GM21360 (cell line): Measurements from ENCODE around the gene TMEM259.
"Not testable (repeated sequence)": the region's sequence is repeated elsewhere in the genome, so short reads cannot be mapped to it uniquely, and the experiment has no call there.

Experiments used
- ATAC-seq: cut with Tn5 transposase; IDR thresholded peaks from one replicate; pipeline ENCODE4 v1.9.1; 2021; ENCODE audit warnings: mild to moderate bottlenecking, moderate library complexity; ENCODE audit not compliant: unreplicated experiment

TMEM259 gene

GRCh38 chr19:1040476-1041271 is 19.8 kb upstream of the TMEM259 start:
- no peak for ATAC-seq

DNA sequence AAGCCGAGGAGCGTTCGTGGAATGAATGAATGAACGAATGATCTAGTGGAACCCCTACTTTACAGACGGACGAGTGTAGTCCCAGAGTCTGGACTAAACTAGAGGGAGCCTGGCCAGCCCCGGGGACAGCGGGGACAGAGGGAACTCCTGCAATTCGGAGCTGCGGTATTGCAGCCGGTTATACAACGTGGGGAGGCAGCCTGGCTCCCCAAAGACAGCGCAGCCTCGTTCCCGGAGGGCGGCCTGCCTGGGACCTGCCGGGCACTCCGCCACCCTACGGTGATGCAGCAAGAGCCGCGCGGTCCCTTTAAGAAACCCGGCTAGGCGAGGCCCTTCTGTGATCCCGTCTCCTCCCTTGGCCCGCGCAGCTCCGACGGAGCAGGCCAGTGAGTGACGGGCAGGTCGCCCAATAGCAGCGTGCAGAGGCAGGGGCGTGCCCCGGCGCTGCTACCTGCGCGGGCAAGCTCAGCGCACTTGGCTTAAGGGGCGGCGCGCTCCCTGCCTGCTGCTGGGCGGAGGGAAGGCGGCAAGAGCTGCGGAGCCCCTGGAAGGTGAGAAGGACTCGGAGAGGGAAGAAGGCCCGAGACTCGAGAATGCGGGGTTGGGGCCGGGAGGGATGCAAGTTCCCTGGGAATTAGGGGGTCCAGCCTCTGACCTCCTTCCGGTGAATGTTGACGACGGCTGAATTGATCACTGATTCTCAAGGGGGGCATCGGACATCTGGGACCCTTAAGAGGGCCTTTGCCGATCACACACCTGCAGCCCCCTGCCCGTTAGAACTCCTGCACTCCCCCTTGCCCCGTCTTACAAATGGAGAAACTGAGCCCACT is 18.9 kb upstream of the TMEM259 start, which contains the start of gene ABCA7:
Gene ABCA7, plus strand, starts transcription at position 462 of the 830 bp plus-strand sequence. CDS start 1,255 bp downstream, outside the sequence.
- peak; percentile 55 for ATAC-seq

- no peak for ATAC-seq
Observed at GRCh38 chr19:1038978-1039645, 18.2 kb upstream of the TMEM259 start.

DNA sequence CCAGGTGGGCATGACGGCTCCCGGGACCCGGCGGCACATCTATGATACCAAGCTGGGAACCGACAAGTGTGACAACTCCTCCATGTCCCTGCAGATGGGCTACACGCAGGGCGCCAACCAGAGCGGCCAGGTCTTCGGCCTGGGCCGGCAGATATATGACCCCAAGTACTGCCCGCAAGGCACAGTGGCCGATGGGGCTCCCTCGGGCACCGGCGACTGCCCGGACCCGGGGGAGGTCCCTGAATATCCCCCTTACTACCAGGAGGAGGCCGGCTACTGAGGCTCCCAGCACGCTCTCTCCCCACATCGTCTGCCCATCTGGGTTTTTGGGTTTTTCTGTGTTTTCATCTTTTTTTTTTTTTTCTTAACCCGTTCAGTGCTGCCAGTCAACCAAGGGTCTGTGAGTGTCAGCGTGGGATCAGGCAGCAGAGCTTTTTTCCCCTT is 16.7 kb upstream of the TMEM259 start:
- ATAC-seq: no peak

GRCh38 chr19:1035998-1036621 is 15.2 kb upstream of the TMEM259 start:
- ATAC-seq: no peak

GRCh38 chr19:1032264-1032867 is 11.4 kb upstream of the TMEM259 start:
- no peak for ATAC-seq

GRCh38 chr19:1028062-1028926 is 7.4 kb upstream of the TMEM259 start:
- ATAC-seq: no peak

DNA sequence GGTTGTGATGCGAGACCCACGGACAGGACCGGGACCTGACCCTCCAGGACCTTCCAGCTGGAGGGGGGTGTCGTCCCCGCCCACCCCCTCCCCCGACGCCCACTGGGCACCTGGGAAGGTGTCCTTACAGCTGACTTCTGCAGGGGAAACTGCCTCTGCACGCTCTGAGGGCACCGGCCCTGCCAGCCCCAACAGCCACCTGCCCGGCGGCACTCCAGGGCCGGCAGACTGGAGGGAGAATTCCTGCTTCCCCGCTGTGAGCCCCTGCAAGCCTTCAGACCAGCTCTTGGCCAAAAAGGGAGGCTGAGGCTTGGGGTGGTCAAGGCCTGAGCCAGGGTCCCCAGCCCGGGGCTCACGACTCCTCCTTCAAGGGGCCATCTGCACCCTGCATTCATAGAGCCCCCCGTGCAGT is 6.7 kb upstream of the TMEM259 start:
- ATAC-seq: no peak

DNA sequence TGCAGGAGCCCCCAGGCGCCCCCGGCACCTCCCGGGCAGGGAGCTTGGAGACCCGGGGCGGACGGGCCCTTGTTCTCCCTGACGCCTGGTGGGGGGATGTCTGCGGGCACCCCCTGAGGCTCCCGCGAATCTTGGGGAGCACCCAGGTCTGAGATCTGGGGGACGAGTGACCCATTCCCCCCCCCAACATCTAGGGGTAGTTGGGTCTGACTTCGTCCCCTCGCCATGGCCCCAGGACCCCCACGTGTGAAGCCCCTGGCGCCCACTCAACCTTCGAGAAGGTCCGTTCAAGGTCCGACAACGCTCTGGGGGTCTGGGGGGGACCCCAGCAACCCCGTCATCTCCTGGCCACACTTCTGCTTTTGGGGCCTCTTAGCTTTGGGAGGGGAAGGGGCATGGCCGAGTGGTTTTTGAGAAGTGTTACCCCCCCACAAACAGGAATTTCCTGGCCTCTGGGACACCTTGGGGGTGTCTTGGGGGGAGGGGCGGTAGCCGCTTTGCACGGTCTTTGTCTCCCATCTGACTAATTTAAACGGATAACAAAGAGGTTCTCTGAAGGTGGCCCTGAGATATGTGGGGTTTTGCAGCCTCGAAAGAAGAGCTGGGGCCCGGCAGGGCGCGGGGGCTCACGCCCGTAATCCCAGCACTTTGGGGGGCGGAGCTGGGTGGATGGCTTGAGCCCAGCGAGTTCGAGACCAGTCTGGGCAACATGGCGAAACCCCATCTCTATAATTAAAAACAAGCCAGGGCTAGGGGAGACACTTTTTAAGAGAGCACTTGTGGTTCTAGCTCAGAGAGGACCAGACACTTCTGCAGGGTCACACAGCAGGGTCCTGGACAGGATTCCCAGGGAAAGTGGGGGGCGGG is 6.1 kb upstream of the TMEM259 start:
- no peak for ATAC-seq

GRCh38 chr19:1025960-1026782 is 5.2 kb upstream of the TMEM259 start, which contains the start of gene CNN2:
Gene CNN2 (plus strand): TSS chr19:1026608. CDS start chr19:1026662, 54 bp downstream.
- peak; percentile 43 for ATAC-seq

DNA sequence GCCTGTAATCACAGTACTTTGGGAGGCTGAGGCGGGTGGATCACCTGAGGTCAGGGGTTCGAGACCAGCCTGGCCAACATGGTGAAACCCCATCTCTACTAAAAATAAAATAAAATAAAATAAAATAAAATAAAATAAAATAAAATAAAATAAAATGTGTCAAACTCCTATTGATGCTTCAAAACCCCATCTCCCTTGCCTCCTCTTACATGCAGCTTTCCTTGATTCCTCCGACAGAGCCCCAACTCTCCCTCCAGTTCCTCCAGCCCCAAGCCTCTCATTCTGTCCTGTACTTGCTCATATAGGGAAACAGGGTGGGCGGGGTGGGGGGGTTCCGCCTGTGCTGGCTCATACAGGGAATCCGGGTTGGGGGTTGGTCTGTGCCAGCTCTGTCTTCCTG is 4.2 kb upstream of the TMEM259 start:
- ATAC-seq: not testable (repeated sequence)

- ATAC-seq: not testable (repeated sequence)
Observed at GRCh38 chr19:1023883-1024188, 2.9 kb upstream of the TMEM259 start.

GRCh38 chr19:1019980-1020867 is 699 bp downstream of the TMEM259 start:
- ATAC-seq: no peak

GRCh38 chr19:1019616-1019961 is 1.3 kb downstream of the TMEM259 start:
- ATAC-seq: no peak

DNA sequence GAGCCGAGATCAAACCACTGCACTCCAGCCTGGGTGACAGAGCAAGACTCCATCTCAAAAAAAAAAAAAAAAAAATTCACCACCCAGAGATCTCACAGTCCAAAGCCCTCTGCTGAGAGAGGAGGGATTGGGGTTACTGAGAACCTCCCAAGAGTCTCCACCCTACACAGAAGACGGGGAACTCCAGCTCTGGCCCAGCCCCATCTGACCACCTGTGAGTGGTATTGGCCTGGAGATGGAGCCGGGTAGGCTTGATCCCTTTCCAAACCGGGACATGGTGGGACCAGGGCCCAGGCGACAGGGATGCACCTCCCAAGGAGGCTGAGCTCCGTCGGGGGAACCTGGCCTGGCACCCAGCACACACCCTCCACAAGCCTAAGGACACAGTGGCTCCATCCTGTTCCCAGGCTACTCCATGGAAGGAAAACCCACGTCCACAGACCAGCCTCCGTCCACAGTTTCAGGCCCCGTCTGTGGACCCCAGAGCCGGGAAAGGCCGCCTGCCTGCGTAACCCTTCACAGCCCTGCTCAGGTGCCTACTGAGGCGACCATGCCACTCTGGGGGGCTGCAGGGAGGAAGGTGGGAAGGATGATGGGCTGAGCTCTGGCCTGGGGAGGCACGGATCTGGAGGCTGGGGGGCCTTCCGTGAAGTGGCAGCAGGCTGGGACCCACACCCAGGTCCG is 1.8 kb downstream of the TMEM259 start:
- no peak for ATAC-seq

DNA sequence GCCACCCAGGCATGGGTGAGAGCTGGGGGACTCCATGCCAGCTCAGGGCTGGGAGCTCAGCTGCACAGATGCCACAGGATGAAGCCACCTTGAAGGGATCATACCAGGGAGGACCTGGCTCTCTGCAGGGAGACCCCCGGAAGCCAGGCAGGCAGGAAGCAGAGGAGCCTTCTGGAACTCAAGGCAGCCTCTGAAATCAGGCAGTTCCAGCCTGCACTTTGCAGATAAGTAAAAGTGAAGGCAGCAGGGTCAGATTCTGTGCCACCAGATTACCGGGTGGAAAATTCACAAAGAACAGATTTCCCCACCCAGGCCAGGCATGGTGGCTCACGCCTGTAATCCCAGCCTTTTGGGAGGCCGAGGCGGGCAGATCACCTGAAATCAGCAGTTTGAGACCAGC is 2.5 kb downstream of the TMEM259 start:
- ATAC-seq: no peak
